Measurements from ENCODE around the gene FRMD8. TPM values are rescaled to one million over a fixed set of nuclear protein-coding genes. Genes with fewer than 3 reads are reported as not detected.
"Not testable (repeated sequence)": the region's sequence is repeated elsewhere in the genome, so short reads cannot be mapped to it uniquely, and the experiment has no call there.

Gene FRMD8
- total RNA-seq, 1 experiment from 2014 or later, result 22.7 TPM

- H3K18ac ChIP-seq (ENCODE audit: insufficient read length, low read depth, low read length), result no peak overlapping the region
- no peaks in the 10 kb centered on the region for H3K79me2 ChIP-seq (ENCODE audit: insufficient read depth, low read length)
- DNase-seq, result peak; percentile 66
- peaks cover 9 to 17% of the 10 kb centered on the region in 2 experiments for H3K4me1 Mint-ChIP-seq
- no peaks in the 10 kb centered on the region for H4K20me1 ChIP-seq (ENCODE audit: control insufficient read depth, insufficient read depth, insufficient read length)
- no peak overlapping the region for H3K23ac ChIP-seq (ENCODE audit: insufficient read length, low read depth, low read length)
- no peaks in the 10 kb centered on the region for H3K27me3 ChIP-seq (ENCODE audit: insufficient read depth, low read length)
- H4K5ac ChIP-seq (ENCODE audit: insufficient read length, low read depth, low read length), result no peak overlapping the region
- TF ChIP-seq, protein P1, sequence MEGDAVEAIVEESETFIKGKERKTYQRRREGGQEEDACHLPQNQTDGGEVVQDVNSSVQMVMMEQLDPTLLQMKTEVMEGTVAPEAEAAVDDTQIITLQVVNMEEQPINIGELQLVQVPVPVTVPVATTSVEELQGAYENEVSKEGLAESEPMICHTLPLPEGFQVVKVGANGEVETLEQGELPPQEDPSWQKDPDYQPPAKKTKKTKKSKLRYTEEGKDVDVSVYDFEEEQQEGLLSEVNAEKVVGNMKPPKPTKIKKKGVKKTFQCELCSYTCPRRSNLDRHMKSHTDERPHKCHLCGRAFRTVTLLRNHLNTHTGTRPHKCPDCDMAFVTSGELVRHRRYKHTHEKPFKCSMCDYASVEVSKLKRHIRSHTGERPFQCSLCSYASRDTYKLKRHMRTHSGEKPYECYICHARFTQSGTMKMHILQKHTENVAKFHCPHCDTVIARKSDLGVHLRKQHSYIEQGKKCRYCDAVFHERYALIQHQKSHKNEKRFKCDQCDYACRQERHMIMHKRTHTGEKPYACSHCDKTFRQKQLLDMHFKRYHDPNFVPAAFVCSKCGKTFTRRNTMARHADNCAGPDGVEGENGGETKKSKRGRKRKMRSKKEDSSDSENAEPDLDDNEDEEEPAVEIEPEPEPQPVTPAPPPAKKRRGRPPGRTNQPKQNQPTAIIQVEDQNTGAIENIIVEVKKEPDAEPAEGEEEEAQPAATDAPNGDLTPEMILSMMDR (conservative IDR thresholded peaks at IDR 0.05), result no peak
- H3K27me3 Mint-ChIP-seq (ENCODE audit: low read depth), result peaks cover 51% of the 10 kb centered on the region
- H3K9ac ChIP-seq (ENCODE audit: extremely low read depth, insufficient read length, low read length), result no peak overlapping the region
- no peaks in the 10 kb centered on the region for H3K79me1 ChIP-seq (ENCODE audit: insufficient read depth, low read depth, low read length, poor library complexity, severe bottlenecking)
- no peak overlapping the region for H2BK15ac ChIP-seq (ENCODE audit: low read depth, low read length)
- no peak overlapping the region for H3K27ac Mint-ChIP-seq
- peaks cover 3 to 4% (median 4%) of the 10 kb centered on the region in 3 experiments; a peak in 5 of 7 replicates for H3K36me3 Mint-ChIP-seq (ENCODE audit: insufficient read depth in 1 of 3, low read depth in 3 of 3)
- H2BK5ac ChIP-seq (ENCODE audit: insufficient read length, low read length), result no peak overlapping the region
- no peak overlapping the region for H4K91ac ChIP-seq (ENCODE audit: insufficient read length, low read depth, low read length)
- no CpG with 5 or more reads among the region's 3 CpGs for WGBS (ENCODE audit: extremely low coverage, insufficient read length, low lambda C conversion rate)
- H3K4me1 ChIP-seq (ENCODE audit: insufficient read depth, low read length), result no peaks in the 10 kb centered on the region
- H3K56ac ChIP-seq (ENCODE audit: insufficient read length, low read depth, low read length), result no peak overlapping the region
- H2BK120ac ChIP-seq (ENCODE audit: low read depth, low read length, poor library complexity, severe bottlenecking), result no peak overlapping the region
- H3K4me2 ChIP-seq (ENCODE audit: insufficient read depth, insufficient read length, low read length), result no peak overlapping the region
- no peak overlapping the region for H2BK20ac ChIP-seq (ENCODE audit: low read depth, low read length, poor library complexity, severe bottlenecking)
- H4K8ac ChIP-seq (replicated peaks; ENCODE audit: insufficient read length, low read depth, low read length), result no peak overlapping the region
- H3K4me3 Mint-ChIP-seq, result no peak overlapping the region
- H3K27ac ChIP-seq (ENCODE audit: insufficient read length, low read depth, low read length), result no peak overlapping the region
- H2AK5ac ChIP-seq (ENCODE audit: insufficient read length, low read length), result no peak overlapping the region
- H3K9me3 ChIP-seq (ENCODE audit: control insufficient read depth, low read depth, low read length), result no peaks in the 10 kb centered on the region
- no peaks in the 10 kb centered on the region for H3K23me2 ChIP-seq (ENCODE audit: insufficient read length, low read depth, low read length, poor library complexity, severe bottlenecking)
- no peak overlapping the region for H3T11ph ChIP-seq (ENCODE audit: low read length)
- H3K9me3 Mint-ChIP-seq, result peaks cover 20 to 23% of the 10 kb centered on the region in 2 experiments
- no peak overlapping the region for H3K14ac ChIP-seq (ENCODE audit: insufficient read depth, low read length)
- no peak overlapping the region for H2AFZ ChIP-seq (ENCODE audit: low read length)
- no peak overlapping the region for H2BK12ac ChIP-seq (ENCODE audit: insufficient read length, low read depth, low read length)
- no peak overlapping the region for H3K4ac ChIP-seq (ENCODE audit: low read depth, low read length)
Measured at GRCh38 chr11:65448418-65449105, 62.1 kb downstream of the FRMD8 start.

DNA sequence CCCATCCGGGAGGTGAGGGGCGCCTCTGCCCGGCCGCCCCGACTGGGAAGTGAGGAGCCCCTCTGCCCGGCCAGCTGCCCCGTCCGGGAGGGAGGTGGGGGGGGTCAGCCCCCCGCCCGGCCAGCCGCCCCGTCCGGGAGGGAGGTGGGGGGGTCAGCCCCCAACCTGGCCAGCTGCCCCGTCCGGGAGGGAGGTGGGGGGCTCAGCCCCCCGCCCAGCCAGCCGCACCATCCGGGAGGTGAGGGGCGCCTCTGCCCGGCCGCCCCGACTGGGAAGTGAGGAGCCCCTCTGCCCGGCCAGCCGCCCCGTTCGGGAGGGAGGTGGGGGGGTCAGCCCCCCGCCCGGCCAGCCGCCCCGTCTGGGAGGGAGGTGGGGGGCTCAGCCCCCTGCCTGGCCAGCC lies 64.9 kb downstream of the FRMD8 start:
- not testable (repeated sequence) for H3K27me3 ChIP-seq (ENCODE audit: insufficient read depth, low read length); H3K4ac ChIP-seq (ENCODE audit: low read depth, low read length); H3K79me1 ChIP-seq (ENCODE audit: insufficient read depth, low read depth, low read length, poor library complexity, severe bottlenecking); H3K4me1 ChIP-seq (ENCODE audit: insufficient read depth, low read length); H3K36me3 Mint-ChIP-seq (ENCODE audit: insufficient read depth in 1 of 3, low read depth in 3 of 3); H4K8ac ChIP-seq (replicated peaks; ENCODE audit: insufficient read length, low read depth, low read length); H4K20me1 ChIP-seq (ENCODE audit: control insufficient read depth, insufficient read depth, insufficient read length); H3K9me3 ChIP-seq (ENCODE audit: control insufficient read depth, low read depth, low read length); H4K5ac ChIP-seq (ENCODE audit: insufficient read length, low read depth, low read length); H4K91ac ChIP-seq (ENCODE audit: insufficient read length, low read depth, low read length); H3T11ph ChIP-seq (ENCODE audit: low read length); H2AK5ac ChIP-seq (ENCODE audit: insufficient read length, low read length); H3K4me3 Mint-ChIP-seq; DNase-seq; H3K14ac ChIP-seq (ENCODE audit: insufficient read depth, low read length); H3K27ac ChIP-seq (ENCODE audit: insufficient read length, low read depth, low read length); H3K79me2 ChIP-seq (ENCODE audit: insufficient read depth, low read length); H2BK5ac ChIP-seq (ENCODE audit: insufficient read length, low read length); H3K27ac Mint-ChIP-seq; H3K23me2 ChIP-seq (ENCODE audit: insufficient read length, low read depth, low read length, poor library complexity, severe bottlenecking); H3K56ac ChIP-seq (ENCODE audit: insufficient read length, low read depth, low read length); H3K9ac ChIP-seq (ENCODE audit: extremely low read depth, insufficient read length, low read length); H3K4me2 ChIP-seq (ENCODE audit: insufficient read depth, insufficient read length, low read length); H2BK12ac ChIP-seq (ENCODE audit: insufficient read length, low read depth, low read length); H2BK120ac ChIP-seq (ENCODE audit: low read depth, low read length, poor library complexity, severe bottlenecking); H2AFZ ChIP-seq (ENCODE audit: low read length); H2BK20ac ChIP-seq (ENCODE audit: low read depth, low read length, poor library complexity, severe bottlenecking); H2BK15ac ChIP-seq (ENCODE audit: low read depth, low read length); H3K23ac ChIP-seq (ENCODE audit: insufficient read length, low read depth, low read length); H3K18ac ChIP-seq (ENCODE audit: insufficient read length, low read depth, low read length)
- Mint-ChIP-seq H3K4me1 (peaks cover 17 to 21% of the 10 kb centered on the region in 2 experiments), H3K9me3 (peaks cover 23 to 29% of the 10 kb centered on the region in 2 experiments), H3K27me3 (ENCODE audit: low read depth) (peaks cover 78% of the 10 kb centered on the region)
- no CpG with 5 or more reads among the region's 30 CpGs for WGBS (ENCODE audit: extremely low coverage, insufficient read length, low lambda C conversion rate)

All from H9 (cell line).